HS-27A (cell line): ENCODE results near the gene TMEM233.

Experiments
- DNase-seq: peaks from one replicate; pipeline ENCODE4 v3.0.0-alpha.2; 2012; ENCODE audit warnings: low read depth, missing footprints

TMEM233 gene

GRCh38 chr12:119681728-119682638 lies 88.4 kb downstream of the TMEM233 start:
- no peak for DNase-seq

- no peak for DNase-seq
Observed at GRCh38 chr12:119682639-119683252, 89.2 kb downstream of the TMEM233 start.

- no peak for DNase-seq
Observed at GRCh38 chr12:119683413-119683812, 89.8 kb downstream of the TMEM233 start.

- DNase-seq = no peak
Observed at GRCh38 chr12:119683816-119684215, 90.2 kb downstream of the TMEM233 start.

GRCh38 chr12:119684711-119685369 lies 91.3 kb downstream of the TMEM233 start:
- no peak for DNase-seq

DNA sequence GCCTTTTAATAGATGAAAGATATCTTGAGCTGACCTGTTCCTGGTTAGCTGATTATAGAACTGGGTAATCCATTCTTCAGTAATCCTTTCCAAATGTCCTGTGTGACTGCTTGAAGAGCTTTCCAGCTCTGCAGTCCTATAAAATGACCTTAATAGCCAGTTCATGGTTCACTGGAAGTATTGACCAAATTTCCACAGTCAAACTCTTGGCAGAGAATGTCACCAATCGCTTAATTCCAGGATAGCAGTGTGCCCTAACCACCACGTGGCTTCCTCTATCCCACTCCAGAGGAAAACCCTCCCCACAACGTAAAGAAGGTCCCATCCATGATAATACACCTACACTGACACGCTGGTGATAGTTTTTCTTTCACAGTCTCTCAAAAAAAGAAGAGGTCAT lies 91.8 kb downstream of the TMEM233 start:
- DNase-seq = no peak

GRCh38 chr12:119686355-119686754 lies 92.8 kb downstream of the TMEM233 start:
- no peak for DNase-seq

GRCh38 chr12:119686776-119687175 lies 93.2 kb downstream of the TMEM233 start:
- no peak for DNase-seq

- no peak for DNase-seq
Observed at GRCh38 chr12:119687406-119687805, 93.8 kb downstream of the TMEM233 start.

DNA sequence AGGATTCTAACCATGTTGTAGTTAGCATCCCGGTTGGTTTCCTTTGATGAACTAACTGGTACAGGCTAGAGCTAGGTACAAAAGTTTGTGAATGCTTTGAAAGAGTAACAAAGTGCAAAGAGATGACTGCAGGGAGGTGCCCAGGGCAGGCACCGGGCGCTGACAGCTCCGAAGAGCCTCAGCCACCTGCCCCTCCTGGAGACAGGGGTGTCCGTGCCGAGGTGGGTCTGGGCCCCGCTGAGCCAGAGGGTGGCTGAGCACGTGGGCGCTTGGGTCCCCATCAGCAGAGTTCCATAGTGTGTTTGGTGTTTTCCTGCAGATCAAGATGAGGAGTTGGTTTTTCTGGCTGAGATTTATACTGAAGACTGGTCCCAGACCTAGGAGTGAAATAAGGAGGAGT lies 94.3 kb downstream of the TMEM233 start:
- DNase-seq = no peak

GRCh38 chr12:119689935-119690500 lies 96.4 kb downstream of the TMEM233 start:
- no peak for DNase-seq

- DNase-seq = no peak
Observed at GRCh38 chr12:119691202-119691810, 97.7 kb downstream of the TMEM233 start.

GRCh38 chr12:119692410-119692809 lies 98.8 kb downstream of the TMEM233 start:
- no peak for DNase-seq
